HAP-1 (cell line): ENCODE data around the gene FANK1.
A peak's percentile ranks its signal among the peaks of the same experiment; 100 is the strongest.
"Not testable (repeated sequence)": the region's sequence is repeated elsewhere in the genome, so short reads cannot be mapped to it uniquely, and the experiment has no call there.

ENCODE experiments used
- DNase-seq, 2 experiments: peaks; one replicate each; pipeline ENCODE4 v3.0.0-alpha.2; 2016 to 2020; ENCODE audit warnings: low spot score in 2 of 2
- H3K27me3 ChIP-seq: fragments of 250-450 bp; sonication (Bioruptor Pico); 2 replicates; pipeline ENCODE4 v1.5.1; 2020; ENCODE audit warnings: low read depth, mild to moderate bottlenecking, moderate library complexity
- H3K36me3 ChIP-seq: fragments of 250-450 bp; sonication (Bioruptor Pico); replicated peaks from 2 replicates; pipeline ENCODE4 v1.5.1; 2020; ENCODE audit warnings: mild to moderate bottlenecking
- H3K4me1 ChIP-seq: fragments of 250-450 bp; sonication (Bioruptor Pico); 2 replicates; pipeline ENCODE4 v1.5.1; 2020; ENCODE audit warnings: mild to moderate bottlenecking
- H3K4me3 ChIP-seq: fragments of 250-450 bp; sonication (Bioruptor Pico); 2 replicates; pipeline ENCODE4 v1.5.1; 2020; ENCODE audit warnings: mild to moderate bottlenecking, moderate library complexity
- H3K9me3 ChIP-seq: fragments of 250-450 bp; sonication (Bioruptor Pico); 2 replicates; pipeline ENCODE4 v1.5.1; 2020; ENCODE audit warnings: mild to moderate bottlenecking, moderate library complexity
- in situ Hi-C: fragments of 300-500 bp; cut with MboI; formaldehyde crosslinking; loops from 3 replicates; pipeline ENCODE4 v1.14.3; 2020; ENCODE audit warnings: low sequenced_read_pairs, inconsistent platforms, mixed read lengths

Gene FANK1

GRCh38 chr10:125903135-125903640 lies 6.8 kb downstream of the FANK1 start:
- H3K4me3 ChIP-seq, H3K36me3 ChIP-seq, in situ Hi-C loops, H3K27me3 ChIP-seq, H3K4me1 ChIP-seq, H3K9me3 ChIP-seq: not testable (repeated sequence)
- DNase-seq: peak in 1 of 2 experiments; percentile 17

GRCh38 chr10:125905069-125905994 lies 9.0 kb downstream of the FANK1 start:
- DNase-seq, in situ Hi-C loops, H3K9me3 ChIP-seq, H3K4me3 ChIP-seq, H3K27me3 ChIP-seq, H3K36me3 ChIP-seq, H3K4me1 ChIP-seq: not testable (repeated sequence)

DNA sequence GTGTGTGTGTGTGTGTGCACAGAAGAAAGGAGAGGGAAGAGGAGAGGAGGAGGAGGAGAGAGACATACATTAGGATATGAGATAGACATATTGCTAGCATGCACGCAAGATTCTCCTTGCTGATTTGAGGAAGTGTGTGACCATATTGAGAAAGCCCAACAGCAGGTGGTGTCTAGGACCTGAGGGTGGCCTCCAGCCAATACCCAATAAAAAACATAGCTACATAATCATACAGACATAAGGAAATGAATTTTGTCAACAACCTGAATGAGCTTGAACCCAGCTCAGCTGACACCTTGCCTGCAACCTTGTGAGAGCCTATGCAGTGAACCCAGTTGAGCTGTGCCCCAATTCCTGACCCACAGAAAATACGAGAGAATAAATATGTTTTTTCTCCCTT lies 11.2 kb downstream of the FANK1 start:
- H3K36me3 ChIP-seq, H3K9me3 ChIP-seq, DNase-seq, in situ Hi-C loops, H3K4me1 ChIP-seq, H3K4me3 ChIP-seq, H3K27me3 ChIP-seq: not testable (repeated sequence)

DNA sequence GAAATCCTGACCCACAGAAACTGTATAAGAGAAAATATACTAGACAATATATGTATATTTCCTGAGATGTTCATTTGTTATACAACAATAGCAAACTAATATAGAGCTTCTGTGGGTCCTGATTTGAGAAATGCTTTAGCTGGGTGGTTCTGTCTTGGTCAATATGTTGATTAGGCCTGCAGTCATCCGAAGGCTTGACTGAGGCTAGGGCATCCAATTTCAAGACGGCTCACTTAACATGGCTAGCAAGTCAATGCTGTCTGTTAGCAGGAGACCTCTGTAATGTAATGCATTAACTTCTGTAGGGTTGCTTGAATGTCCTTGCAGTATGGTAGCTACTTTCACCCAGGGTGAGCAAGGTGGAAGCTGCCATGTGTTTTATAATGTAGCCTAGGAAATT lies 12.4 kb downstream of the FANK1 start:
- DNase-seq, in situ Hi-C loops, H3K4me3 ChIP-seq, H3K27me3 ChIP-seq, H3K4me1 ChIP-seq, H3K9me3 ChIP-seq, H3K36me3 ChIP-seq: not testable (repeated sequence)

- H3K36me3 ChIP-seq, in situ Hi-C loops, H3K4me1 ChIP-seq, H3K4me3 ChIP-seq, DNase-seq, H3K9me3 ChIP-seq, H3K27me3 ChIP-seq: not testable (repeated sequence)
Observed at GRCh38 chr10:125909491-125909890, 13.1 kb downstream of the FANK1 start.

GRCh38 chr10:125911145-125911544 lies 14.8 kb downstream of the FANK1 start:
- Histone ChIP-seq H3K27me3 (no peaks in the 10 kb centered on the region), H3K4me1 (no peaks in the 10 kb centered on the region), H3K4me3 (no peak overlapping the region), H3K9me3 (no peaks in the 10 kb centered on the region), H3K36me3 (no peaks in the 10 kb centered on the region)
- no peak for DNase-seq
- in situ Hi-C loops: no loop called here

- DNase-seq: no peak
- in situ Hi-C loops: no loop called here
Observed at GRCh38 chr10:125911990-125912389, 15.6 kb downstream of the FANK1 start.

DNA sequence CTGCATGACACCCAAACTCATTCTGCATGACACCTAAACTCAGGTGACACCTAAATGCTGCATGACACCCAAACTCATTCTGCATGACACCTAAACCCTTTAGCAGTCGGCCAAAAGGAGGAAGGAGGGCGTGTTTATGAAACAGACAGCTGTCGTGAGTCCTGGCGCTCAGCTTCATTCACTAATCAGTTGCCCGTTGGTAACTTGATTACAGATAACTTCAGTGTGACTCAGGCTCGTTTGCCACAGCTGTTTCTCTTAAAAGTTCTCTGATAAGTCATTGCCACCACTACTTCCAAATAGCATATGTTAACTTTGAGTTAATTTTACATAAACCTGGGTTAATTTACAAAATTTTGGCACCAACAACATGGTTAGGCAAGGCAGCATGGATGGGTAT lies 16.9 kb downstream of the FANK1 start:
- in situ Hi-C loops, H3K27me3 ChIP-seq, H3K9me3 ChIP-seq, H3K4me1 ChIP-seq, H3K4me3 ChIP-seq, H3K36me3 ChIP-seq, DNase-seq: not testable (repeated sequence)

More at GRCh38 chr10:125911990-125912389, 15.6 kb downstream of the FANK1 start:
- Histone ChIP-seq H3K36me3 (no peaks in the 10 kb centered on the region), H3K27me3 (no peaks in the 10 kb centered on the region), H3K4me1 (no peaks in the 10 kb centered on the region), H3K4me3 (no peak overlapping the region), H3K9me3 (no peaks in the 10 kb centered on the region)

DNA sequence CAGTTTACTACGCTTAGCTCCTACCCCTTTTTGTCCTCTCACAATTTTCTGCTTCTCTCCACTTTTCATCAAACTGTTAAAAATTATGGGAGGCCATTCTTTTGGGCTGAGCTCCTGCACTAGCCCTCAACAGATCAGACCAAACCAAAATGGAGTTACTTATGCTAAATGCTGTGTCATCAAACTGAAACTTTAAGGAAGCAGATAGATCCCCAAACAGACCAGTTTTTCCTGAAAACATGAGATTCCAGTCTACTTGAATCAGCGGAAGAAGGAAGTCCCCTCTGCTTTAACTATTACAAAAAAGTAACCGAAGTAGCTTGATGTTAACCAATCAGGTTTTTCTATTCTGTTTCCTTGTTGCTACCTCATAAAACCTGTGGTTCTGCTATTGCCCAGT lies 20.6 kb downstream of the FANK1 start:
- H3K9me3 ChIP-seq: no peaks in the 10 kb centered on the region
- no peak for DNase-seq
- H3K36me3 ChIP-seq: no peaks in the 10 kb centered on the region
- H3K4me3 ChIP-seq: no peak overlapping the region
- H3K27me3 ChIP-seq: no peaks in the 10 kb centered on the region
- no peaks in the 10 kb centered on the region for H3K4me1 ChIP-seq
- in situ Hi-C loops: no loop called here

DNA sequence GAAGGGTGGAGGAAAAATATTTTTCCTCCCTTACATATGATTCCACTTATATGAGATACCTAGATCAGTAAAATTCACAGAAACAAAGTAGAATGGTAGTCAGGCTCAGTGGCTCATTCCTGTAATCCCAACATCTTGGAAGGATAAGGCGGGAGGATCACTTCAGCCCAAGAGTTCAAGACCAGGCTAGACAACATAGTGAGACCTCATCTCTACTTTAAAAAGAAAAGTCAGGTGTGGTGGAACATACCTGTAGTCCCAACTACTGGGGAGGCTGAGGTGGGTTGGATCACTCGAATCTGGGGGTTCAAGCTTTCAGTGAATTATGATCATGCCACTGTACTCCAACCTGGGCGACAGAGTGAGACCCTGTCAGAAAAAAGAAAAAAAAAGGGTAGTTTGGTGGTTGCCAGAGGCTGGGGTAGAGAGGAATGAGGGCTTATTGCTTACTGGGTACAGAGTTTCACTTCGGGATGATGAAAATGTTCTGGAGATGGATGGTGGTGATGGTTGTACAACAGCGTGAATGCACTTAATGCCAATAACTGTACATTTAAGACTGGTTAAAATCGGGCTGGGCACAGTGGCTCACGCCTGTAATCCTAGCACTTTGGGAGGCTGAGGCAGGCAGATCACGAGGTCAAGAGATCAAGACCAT lies 21.5 kb downstream of the FANK1 start:
- H3K27me3 ChIP-seq, in situ Hi-C loops, H3K4me1 ChIP-seq, H3K36me3 ChIP-seq, H3K4me3 ChIP-seq, DNase-seq, H3K9me3 ChIP-seq: not testable (repeated sequence)

- DNase-seq, H3K27me3 ChIP-seq, in situ Hi-C loops: not testable (repeated sequence)
Observed at GRCh38 chr10:125921643-125922306, 25.4 kb downstream of the FANK1 start.

DNA sequence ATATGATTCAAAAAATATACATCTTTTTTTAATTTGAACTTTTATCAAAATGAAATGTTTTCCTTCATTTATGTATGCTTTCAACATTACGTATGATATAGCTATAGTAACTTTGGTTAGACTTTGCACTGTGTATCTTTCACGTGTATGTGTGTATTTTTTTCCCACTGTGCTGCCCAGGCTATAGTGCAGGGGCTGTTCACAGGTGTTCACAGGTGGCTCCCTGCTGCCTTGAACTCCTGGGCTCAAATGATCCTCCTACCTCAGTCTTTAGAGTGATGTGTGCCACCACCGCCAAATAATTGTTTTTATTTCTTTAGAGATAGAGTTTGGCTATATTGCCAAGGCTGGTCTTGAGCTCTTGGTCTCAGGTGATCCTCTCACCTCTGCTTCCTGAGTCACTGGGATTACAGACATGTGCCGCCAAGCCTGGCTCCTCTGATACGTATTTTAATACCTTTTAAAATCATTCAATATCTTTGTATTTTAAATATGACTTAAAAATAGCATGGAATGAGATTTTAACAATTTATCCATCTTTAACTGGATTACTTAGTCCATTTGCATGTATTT lies 29.0 kb downstream of the FANK1 start:
- Histone ChIP-seq H3K4me3 (no peak overlapping the region), H3K27me3 (no peaks in the 10 kb centered on the region), H3K9me3 (no peaks in the 10 kb centered on the region), H3K4me1 (peaks cover 8% of the 10 kb centered on the region), H3K36me3 (no peaks in the 10 kb centered on the region)
- no peak for DNase-seq
- in situ Hi-C loops: no loop called here

More at GRCh38 chr10:125921643-125922306, 25.4 kb downstream of the FANK1 start:
- not testable (repeated sequence) for H3K9me3 ChIP-seq, H3K4me1 ChIP-seq, H3K4me3 ChIP-seq, H3K36me3 ChIP-seq

DNA sequence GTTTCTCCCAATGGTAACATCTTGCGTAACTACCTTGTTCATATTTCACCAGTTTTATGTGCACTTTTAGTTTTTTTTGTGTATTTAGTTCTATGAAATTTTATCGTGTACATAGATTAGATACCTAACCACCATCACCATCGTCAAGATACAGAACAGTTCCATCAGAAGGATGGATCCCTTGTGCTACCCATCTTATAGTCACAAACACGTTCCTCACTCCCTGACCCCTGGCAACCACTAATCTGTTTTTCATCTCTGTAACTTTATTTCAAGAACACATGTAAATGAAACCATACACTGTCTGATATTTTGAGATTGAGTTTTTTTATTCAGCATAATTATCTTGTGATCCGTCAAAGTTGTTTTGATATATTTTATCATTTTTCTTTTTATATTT lies 29.9 kb downstream of the FANK1 start:
- in situ Hi-C loops: no loop called here
- Histone ChIP-seq H3K36me3 (no peaks in the 10 kb centered on the region), H3K4me1 (peaks cover 8% of the 10 kb centered on the region), H3K27me3 (no peaks in the 10 kb centered on the region), H3K9me3 (no peaks in the 10 kb centered on the region), H3K4me3 (no peak overlapping the region)
- no peak for DNase-seq
